HepG2 (cell line): Measurements from ENCODE around the gene NUDT13. TPM values are rescaled to one million over a fixed set of nuclear protein-coding genes. Genes with fewer than 3 reads are reported as not detected.

ENCODE experiments used
- AHR ChIP-seq: IDR thresholded peaks from 2 replicates; pipeline ENCODE4 v1.6.1; 2018; ENCODE audit warnings: missing genetic modification reagents, missing compliant biosample characterization
- ETV6 ChIP-seq: sonication (generic); formaldehyde crosslinking; conservative IDR thresholded peaks from 2 replicates; pipeline ENCODE4 v1.4.0; 2020; ENCODE audit warnings: missing genetic modification reagents
- FOXO4 ChIP-seq: sonication (generic); formaldehyde crosslinking; conservative IDR thresholded peaks from 2 replicates; pipeline ENCODE4 v1.8.1; 2023; ENCODE audit warnings: missing genetic modification reagents
- GTF2F1 ChIP-seq: fragments of 150-350 bp; IDR thresholded peaks from 2 replicates; pipeline ENCODE4 v1.6.1; 2014; ENCODE audit warnings: low read length
- HDAC1 ChIP-seq: sonication (generic); formaldehyde crosslinking; IDR thresholded peaks from 2 replicates; pipeline ENCODE4 v1.5.1; 2020; ENCODE audit warnings: mild to moderate bottlenecking, missing genetic modification reagents
- JUN ChIP-seq: sonication (generic); formaldehyde crosslinking; IDR thresholded peaks from 2 replicates; pipeline ENCODE4 v1.4.0; 2020; ENCODE audit warnings: mild to moderate bottlenecking, missing genetic modification reagents
- PATZ1 ChIP-seq: sonication (generic); formaldehyde crosslinking; IDR thresholded peaks from 2 replicates; pipeline ENCODE4 v1.4.0; 2020; ENCODE audit warnings: missing genetic modification reagents
- RFX3 ChIP-seq: IDR thresholded peaks from 2 replicates; pipeline ENCODE4 v1.6.1; 2016; ENCODE audit warnings: missing biosample characterization, missing genetic modification reagents
- RNF2 ChIP-seq: fragments of 450-650 bp; conservative IDR thresholded peaks from 2 replicates; pipeline ENCODE4 v1.6.1; 2016; ENCODE audit warnings: low read depth
- THAP7 ChIP-seq: sonication (generic); formaldehyde crosslinking; IDR thresholded peaks from 2 replicates; pipeline ENCODE4 v1.8.1; 2023; ENCODE audit warnings: mild to moderate bottlenecking, missing genetic modification reagents
- TSC22D2 ChIP-seq: sonication (generic); formaldehyde crosslinking; IDR thresholded peaks from 2 replicates; pipeline ENCODE4 v1.5.1; 2020; ENCODE audit warnings: missing genetic modification reagents, mild to moderate bottlenecking, borderline replicate concordance
- ZNF562 ChIP-seq: sonication (generic); formaldehyde crosslinking; IDR thresholded peaks from 2 replicates; pipeline ENCODE4 v1.8.0; 2022; ENCODE audit warnings: missing genetic modification reagents, borderline replicate concordance
- ZSCAN22 ChIP-seq: sonication (generic); formaldehyde crosslinking; IDR thresholded peaks from 2 replicates; pipeline ENCODE4 v1.4.0; 2020; ENCODE audit warnings: mild to moderate bottlenecking, missing genetic modification reagents
- polyA plus RNA-seq, 8 experiments: library from polyadenylated mRNA; depleted of rRNA in 3 of 8; stranded (reverse) in 7 of 8; unstranded in 1 of 8; fragments of >200 nt; fragmentation: Illumina TruSeq in 4 of 8; extraction: Trizol in 4 of 8; gene quantifications; 2 replicates each; pipeline versions ENCODE4 v1.2.1 to v1.2.3, GENCODE V29; 2011 to 2016; ENCODE audit warnings: low read depth in 4 of 8, missing spikeins in 1 of 8, mixed read lengths in 1 of 8; ENCODE audit not compliant: insufficient read depth in 1 of 8
- total RNA-seq, 5 experiments: library from RNA; depleted of rRNA; stranded (reverse); fragments of >200 nt; fragmentation: Illumina TruSeq; extraction: Trizol; gene quantifications; 2 replicates each; pipeline ENCODE4 v1.2.3, GENCODE V29; 2016; ENCODE audit warnings: low read depth in 1 of 5
- TF ChIP-seq, protein P1 (sequence below): sonication (generic); formaldehyde crosslinking; IDR thresholded peaks from 2 replicates; pipeline ENCODE4 v1.4.0; 2020; ENCODE audit warnings: mild to moderate bottlenecking, missing genetic modification reagents

Gene NUDT13
- total and polyA plus RNA-seq, 2 of the 13 experiments (the other 11 are each of a cell fraction or from before 2014, with no cell fraction given), result 4.2 to 6.5 TPM

DNA sequence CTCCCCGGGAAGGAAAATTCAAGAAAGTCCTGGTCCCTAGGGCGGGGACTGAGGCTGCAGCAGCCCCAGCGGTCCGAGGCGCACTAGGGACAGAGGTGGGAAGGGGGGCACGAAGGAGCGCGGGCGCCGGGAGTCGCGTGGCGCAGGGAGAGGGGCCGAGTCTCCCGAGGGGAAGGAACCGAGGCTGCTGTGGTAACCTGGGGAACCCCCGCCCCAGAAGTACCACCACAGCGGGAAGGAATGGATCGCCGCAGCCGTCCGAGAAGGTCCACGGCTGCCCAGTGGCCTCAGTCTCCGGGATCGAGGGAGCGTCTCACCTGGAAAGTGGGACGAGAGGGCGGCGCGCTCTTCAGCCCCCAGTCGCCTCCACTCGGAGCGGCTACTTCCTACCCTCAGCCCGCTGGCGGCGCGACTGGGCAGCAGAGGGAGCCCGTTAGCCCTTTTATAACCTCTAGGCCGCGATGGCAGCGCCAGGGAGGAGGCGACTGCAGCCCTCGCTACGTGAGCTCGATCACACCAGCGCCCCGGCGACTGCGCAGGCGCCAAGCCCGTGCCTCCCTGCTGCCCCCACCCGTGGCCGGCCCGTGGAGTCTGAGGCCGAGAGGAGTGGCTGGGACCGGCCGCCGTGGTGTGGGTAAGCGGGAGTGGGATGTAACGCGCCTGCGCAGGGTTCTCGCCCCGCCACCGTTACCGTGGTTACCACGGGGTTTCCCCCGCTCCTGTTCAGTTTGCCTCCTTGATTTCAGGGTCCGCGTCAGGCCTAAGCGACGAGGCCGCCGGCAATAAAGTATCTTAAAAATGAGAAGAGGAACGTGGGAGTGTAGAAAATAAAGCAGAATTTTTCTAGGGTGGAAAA, 13.6 kb upstream of the NUDT13 start, which contains the start of gene P4HA1 (continued):
- TF ChIP-seq, protein P1, sequence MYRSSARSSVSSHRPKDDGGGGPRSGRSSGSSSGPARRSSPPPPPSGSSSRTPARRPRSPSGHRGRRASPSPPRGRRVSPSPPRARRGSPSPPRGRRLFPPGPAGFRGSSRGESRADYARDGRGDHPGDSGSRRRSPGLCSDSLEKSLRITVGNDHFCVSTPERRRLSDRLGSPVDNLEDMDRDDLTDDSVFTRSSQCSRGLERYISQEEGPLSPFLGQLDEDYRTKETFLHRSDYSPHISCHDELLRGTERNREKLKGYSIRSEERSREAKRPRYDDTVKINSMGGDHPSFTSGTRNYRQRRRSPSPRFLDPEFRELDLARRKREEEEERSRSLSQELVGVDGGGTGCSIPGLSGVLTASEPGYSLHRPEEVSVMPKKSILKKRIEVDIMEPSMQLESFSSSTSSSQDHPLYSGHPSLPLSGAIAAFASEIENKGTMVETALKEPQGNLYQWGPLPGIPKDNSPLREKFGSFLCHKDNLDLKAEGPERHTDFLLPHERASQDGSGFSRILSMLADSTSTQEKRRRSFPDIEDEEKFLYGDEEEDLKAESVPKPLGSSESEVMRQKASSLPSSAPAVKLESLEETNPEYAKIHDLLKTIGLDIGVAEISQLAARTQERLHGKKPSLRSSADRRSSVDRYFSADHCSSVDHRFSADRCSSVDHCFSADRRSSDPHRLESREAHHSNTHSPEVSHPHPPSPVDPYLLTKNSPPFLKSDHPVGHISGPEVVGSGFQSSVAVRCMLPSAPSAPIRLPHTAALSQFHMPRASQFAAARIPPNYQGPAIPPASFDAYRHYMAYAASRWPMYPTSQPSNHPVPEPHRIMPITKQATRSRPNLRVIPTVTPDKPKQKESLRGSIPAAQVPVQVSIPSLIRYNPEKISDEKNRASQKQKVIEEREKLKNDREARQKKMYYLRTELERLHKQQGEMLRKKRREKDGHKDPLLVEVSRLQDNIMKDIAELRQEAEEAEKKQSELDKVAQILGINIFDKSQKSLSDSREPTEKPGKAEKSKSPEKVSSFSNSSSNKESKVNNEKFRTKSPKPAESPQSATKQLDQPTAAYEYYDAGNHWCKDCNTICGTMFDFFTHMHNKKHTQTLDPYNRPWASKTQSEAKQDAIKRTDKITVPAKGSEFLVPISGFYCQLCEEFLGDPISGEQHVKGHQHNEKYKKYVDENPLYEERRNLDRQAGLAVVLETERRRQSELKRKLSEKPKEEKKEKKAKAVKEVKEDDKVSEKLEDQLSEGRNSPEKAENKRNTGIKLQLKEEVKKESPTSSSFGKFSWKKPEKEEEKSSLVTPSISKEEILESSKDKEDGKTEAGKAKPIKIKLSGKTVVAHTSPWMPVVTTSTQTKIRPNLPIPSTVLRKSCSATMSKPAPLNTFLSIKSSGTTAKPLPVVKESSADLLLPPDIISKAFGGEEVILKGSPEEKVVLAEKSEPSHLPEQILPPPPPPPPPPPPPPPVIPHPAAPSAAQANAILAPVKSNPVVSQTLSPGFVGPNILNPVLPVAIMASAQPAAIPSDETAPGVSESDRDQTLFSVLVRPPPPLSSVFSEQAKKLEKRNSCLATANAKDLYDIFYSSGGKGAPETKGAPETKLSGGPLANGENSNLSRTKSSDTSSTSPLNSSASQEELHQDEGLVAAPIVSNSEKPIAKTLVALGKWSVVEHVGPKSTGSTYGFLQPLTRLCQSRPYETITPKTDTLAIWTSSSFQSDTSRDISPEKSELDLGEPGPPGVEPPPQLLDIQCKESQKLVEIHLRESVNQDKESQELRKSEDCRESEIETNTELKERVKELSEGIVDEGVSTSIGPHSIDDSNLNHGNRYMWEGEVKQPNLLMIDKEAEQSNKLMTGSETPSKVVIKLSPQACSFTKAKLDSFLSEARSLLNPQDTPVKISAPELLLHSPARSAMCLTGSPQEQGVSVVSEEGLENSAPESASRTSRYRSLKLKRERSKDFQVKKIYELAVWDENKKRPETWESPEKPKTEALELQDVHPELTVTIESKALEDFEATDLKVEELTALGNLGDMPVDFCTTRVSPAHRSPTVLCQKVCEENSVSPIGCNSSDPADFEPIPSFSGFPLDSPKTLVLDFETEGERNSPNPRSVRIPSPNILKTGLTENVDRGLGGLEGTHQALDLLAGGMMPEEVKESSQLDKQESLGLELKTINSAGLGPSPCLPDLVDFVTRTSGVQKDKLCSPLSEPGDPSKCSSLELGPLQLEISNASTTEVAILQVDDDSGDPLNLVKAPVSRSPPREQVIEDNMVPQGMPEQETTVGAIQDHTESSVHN (CRISPR knock-in tag), result 0 out of 2 replicates have a peak, but pooled peaks have one; percentile 61
- TF ChIP-seq FOXO4 (CRISPR knock-in tag) (no peak), RFX3 (CRISPR knock-in tag) (peak; percentile 88), PATZ1 (CRISPR knock-in tag) (peak; percentile 89), ZNF562 (no peak), RNF2 (no peak), ZSCAN22 (CRISPR knock-in tag) (no peak), ETV6 (0 out of 2 replicates have a peak, but pooled peaks have one; percentile 23), JUN (CRISPR knock-in tag) (no peak; the same call in 1 of the 2 replicates), GTF2F1 (peak; percentile 95), AHR (no peak; the same call in 1 of the 2 replicates), THAP7 (peak; percentile 88; the same call in 1 of the 2 replicates), HDAC1 (CRISPR knock-in tag) (peak; percentile 90), TSC22D2 (CRISPR knock-in tag) (peak; percentile 86; the same call in 1 of the 2 replicates)
